ENCODE data around the gene NQO1.

NQO1 gene

GRCh38 chr16:69706975-69707340 is 19.4 kb downstream of the NQO1 start:
- H3K4me3 ChIP-seq (ENCODE audit: low read depth, low read length): no peak overlapping the region
- H3K27me3 ChIP-seq (ENCODE audit: insufficient read depth, low read depth, severe bottlenecking): no peaks in the 10 kb centered on the region
- H3K36me3 ChIP-seq: no peaks in the 10 kb centered on the region
- no peak for DNase-seq
- no peak for TF ChIP-seq CTCF (IDR thresholded peaks at IDR 0.05; ENCODE audit: low read depth, low read length)
- no peak overlapping the region for H3K27ac ChIP-seq
- no peaks in the 10 kb centered on the region for H3K9me3 ChIP-seq (ENCODE audit: severe bottlenecking)

GRCh38 chr16:69706256-69706974 is 19.9 kb downstream of the NQO1 start:
- H3K27ac ChIP-seq: no peak overlapping the region
- H3K9me3 ChIP-seq (ENCODE audit: severe bottlenecking): no peaks in the 10 kb centered on the region
- DNase-seq: no peak
- TF ChIP-seq CTCF (IDR thresholded peaks at IDR 0.05; ENCODE audit: low read depth, low read length): no peak
- no peak overlapping the region for H3K4me3 ChIP-seq (ENCODE audit: low read depth, low read length)
- no peaks in the 10 kb centered on the region for H3K27me3 ChIP-seq (ENCODE audit: insufficient read depth, low read depth, severe bottlenecking)
- H3K36me3 ChIP-seq: no peaks in the 10 kb centered on the region

- no peak for TF ChIP-seq CTCF (IDR thresholded peaks at IDR 0.05; ENCODE audit: low read depth, low read length)
- H3K36me3 ChIP-seq: no peaks in the 10 kb centered on the region
- no peak overlapping the region for H3K27ac ChIP-seq
- DNase-seq: no peak
- no peaks in the 10 kb centered on the region for H3K27me3 ChIP-seq (ENCODE audit: insufficient read depth, low read depth, severe bottlenecking)
- no peak overlapping the region for H3K4me3 ChIP-seq (ENCODE audit: low read depth, low read length)
- no peaks in the 10 kb centered on the region for H3K9me3 ChIP-seq (ENCODE audit: severe bottlenecking)
Observed at GRCh38 chr16:69703638-69704037, 22.7 kb downstream of the NQO1 start.

DNA sequence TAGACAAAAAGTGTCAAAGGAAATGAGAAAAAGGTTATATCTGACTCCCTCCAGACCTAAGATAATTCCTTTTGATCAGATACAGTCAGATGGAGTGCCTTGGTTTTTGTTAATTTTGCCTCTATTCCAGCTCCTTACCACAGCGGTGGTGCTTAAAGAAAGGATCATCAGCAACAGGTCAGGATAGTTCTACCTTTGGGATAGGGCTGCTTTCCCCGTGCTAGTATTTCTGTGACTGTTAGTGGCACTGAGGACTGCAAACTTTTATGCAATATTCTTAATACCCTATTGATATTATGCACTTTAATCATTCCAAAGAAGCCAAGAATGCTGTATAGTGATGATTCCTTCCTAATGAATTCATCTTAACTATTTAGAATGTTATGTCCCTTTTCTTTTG is 24.5 kb downstream of the NQO1 start:
- no peaks in the 10 kb centered on the region for H3K9me3 ChIP-seq (ENCODE audit: severe bottlenecking)
- H3K4me3 ChIP-seq (ENCODE audit: low read depth, low read length): no peak overlapping the region
- H3K27me3 ChIP-seq (ENCODE audit: insufficient read depth, low read depth, severe bottlenecking): no peaks in the 10 kb centered on the region
- no peak for DNase-seq
- no peaks in the 10 kb centered on the region; the same call in 1 of the 2 replicates for H3K36me3 ChIP-seq
- H3K27ac ChIP-seq: no peak overlapping the region
- TF ChIP-seq CTCF (IDR thresholded peaks at IDR 0.05; ENCODE audit: low read depth, low read length): no peak

- DNase-seq: no peak
- Histone ChIP-seq H3K27ac (no peak overlapping the region), H3K9me3 (ENCODE audit: severe bottlenecking) (no peaks in the 10 kb centered on the region), H3K27me3 (ENCODE audit: insufficient read depth, low read depth, severe bottlenecking) (no peaks in the 10 kb centered on the region), H3K36me3 (peaks cover under 1% of the 10 kb centered on the region; the same call in 1 of the 2 replicates), H3K4me3 (ENCODE audit: low read depth, low read length) (no peak overlapping the region)
- TF ChIP-seq CTCF (IDR thresholded peaks at IDR 0.05; ENCODE audit: low read depth, low read length): no peak
Observed at GRCh38 chr16:69701452-69701851, 24.9 kb downstream of the NQO1 start.

GRCh38 chr16:69699915-69700314 is 26.4 kb downstream of the NQO1 start:
- H3K4me3 ChIP-seq (ENCODE audit: low read depth, low read length): no peak overlapping the region
- H3K27me3 ChIP-seq (ENCODE audit: insufficient read depth, low read depth, severe bottlenecking): no peaks in the 10 kb centered on the region
- peaks cover 10% of the 10 kb centered on the region; the same call in 1 of the 2 replicates for H3K36me3 ChIP-seq
- no peak for TF ChIP-seq CTCF (IDR thresholded peaks at IDR 0.05; ENCODE audit: low read depth, low read length)
- no peaks in the 10 kb centered on the region for H3K9me3 ChIP-seq (ENCODE audit: severe bottlenecking)
- DNase-seq: no peak
- no peak overlapping the region for H3K27ac ChIP-seq

All from WERI-Rb-1 (cell line).